Activated naive CD4-positive, alpha-beta T cell treated with anti-CD3 and anti-CD28 coated beads, Interleukin-2, amount 10 ng/mL, durations not matched to agents 7 days and 5 days (primary cell): Measurements from ENCODE around the gene GMEB1.
"Not testable (repeated sequence)": the region's sequence is repeated elsewhere in the genome, so short reads cannot be mapped to it uniquely, and the experiment has no call there.

Experiments used
- CTCF ChIA-PET: fragments of 350-600 bp; sonication (Branson Sonifier 250); formaldehyde crosslinking; loops from one replicate; lab custom pipeline; 2021; ENCODE audit warnings: antibody characterized with exemption; lab: Charles Lee
- DNase-seq: peaks from one replicate; pipeline ENCODE4 v3.0.0-alpha.2; 2020
- H3K27ac Mint-ChIP-seq: one replicate; pipeline ENCODE4 v1.8.0; 2021; ENCODE audit warnings: mild to moderate bottlenecking, moderate library complexity, mixed read lengths
- H3K27me3 Mint-ChIP-seq: one replicate; pipeline ENCODE4 v1.8.0; 2021; ENCODE audit warnings: mild to moderate bottlenecking, mixed read lengths
- H3K36me3 Mint-ChIP-seq: one replicate; pipeline ENCODE4 v1.8.0; 2021; ENCODE audit warnings: mixed read lengths
- H3K4me1 Mint-ChIP-seq: one replicate; pipeline ENCODE4 v1.8.0; 2021; ENCODE audit warnings: mixed read lengths
- H3K4me3 Mint-ChIP-seq: one replicate; pipeline ENCODE4 v1.8.0; 2021; ENCODE audit warnings: mild to moderate bottlenecking, moderate library complexity, mixed read lengths
- H3K9me3 Mint-ChIP-seq: one replicate; pipeline ENCODE4 v1.8.0; 2021; ENCODE audit warnings: mixed read lengths

The GMEB1 gene

DNA sequence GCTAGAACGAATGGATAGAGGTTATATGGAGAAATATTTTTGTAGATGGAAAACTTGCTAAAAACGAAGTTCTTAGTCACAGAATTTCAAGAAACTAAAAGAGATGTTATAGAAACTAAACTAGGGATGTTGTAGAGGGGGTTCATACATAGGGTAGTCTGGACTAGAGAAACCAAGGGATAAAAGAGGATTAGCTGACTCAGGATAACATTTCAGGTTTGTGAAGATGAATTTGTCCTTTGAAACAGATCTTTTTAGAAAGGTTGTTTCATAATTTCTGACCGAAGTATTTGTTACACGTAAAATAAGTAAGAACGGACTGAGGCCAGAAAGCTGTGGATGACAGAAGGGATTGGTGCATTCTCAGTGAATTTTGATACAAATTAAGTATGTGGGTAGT lies 81.7 kb downstream of the GMEB1 start:
- no peak for DNase-seq
- H3K4me1 Mint-ChIP-seq = peaks cover 53% of the 10 kb centered on the region
- CTCF ChIA-PET = no interaction called here
- H3K4me3 Mint-ChIP-seq = no peak overlapping the region
- peaks cover 32% of the 10 kb centered on the region for H3K36me3 Mint-ChIP-seq
- no peaks in the 10 kb centered on the region for H3K27me3 Mint-ChIP-seq
- no peaks in the 10 kb centered on the region for H3K9me3 Mint-ChIP-seq
- peak overlapping the region; percentile 12 for H3K27ac Mint-ChIP-seq

DNA sequence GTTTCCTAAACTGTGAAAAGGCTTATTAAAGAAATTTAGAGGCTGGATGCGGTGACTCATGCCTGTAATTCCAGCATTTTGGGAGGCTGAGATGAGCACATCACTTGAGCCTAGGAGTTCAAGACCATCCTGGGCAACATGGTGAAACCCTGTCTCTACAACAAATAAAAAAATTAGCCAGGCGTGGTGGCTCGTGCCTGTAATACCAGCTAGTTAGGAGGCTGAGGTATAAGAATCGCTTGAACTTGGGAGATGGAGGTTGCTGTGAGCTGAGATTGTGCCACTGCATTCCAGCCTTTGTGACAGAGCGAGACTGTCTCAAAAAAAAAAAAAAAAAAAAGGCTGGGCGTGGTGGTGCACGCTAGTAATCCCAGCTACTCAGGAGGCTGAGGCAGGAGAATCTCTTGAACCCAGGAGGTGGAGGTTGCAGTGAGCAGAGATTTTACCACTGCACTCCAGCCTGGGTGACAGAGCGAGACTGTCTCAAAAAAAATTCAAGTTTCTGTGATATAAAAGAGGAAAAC lies 82.2 kb downstream of the GMEB1 start:
- H3K9me3 Mint-ChIP-seq, CTCF ChIA-PET, DNase-seq, H3K27ac Mint-ChIP-seq, H3K27me3 Mint-ChIP-seq, H3K4me3 Mint-ChIP-seq: not testable (repeated sequence)
- peaks cover 32% of the 10 kb centered on the region for H3K36me3 Mint-ChIP-seq
- peaks cover 50% of the 10 kb centered on the region for H3K4me1 Mint-ChIP-seq

DNA sequence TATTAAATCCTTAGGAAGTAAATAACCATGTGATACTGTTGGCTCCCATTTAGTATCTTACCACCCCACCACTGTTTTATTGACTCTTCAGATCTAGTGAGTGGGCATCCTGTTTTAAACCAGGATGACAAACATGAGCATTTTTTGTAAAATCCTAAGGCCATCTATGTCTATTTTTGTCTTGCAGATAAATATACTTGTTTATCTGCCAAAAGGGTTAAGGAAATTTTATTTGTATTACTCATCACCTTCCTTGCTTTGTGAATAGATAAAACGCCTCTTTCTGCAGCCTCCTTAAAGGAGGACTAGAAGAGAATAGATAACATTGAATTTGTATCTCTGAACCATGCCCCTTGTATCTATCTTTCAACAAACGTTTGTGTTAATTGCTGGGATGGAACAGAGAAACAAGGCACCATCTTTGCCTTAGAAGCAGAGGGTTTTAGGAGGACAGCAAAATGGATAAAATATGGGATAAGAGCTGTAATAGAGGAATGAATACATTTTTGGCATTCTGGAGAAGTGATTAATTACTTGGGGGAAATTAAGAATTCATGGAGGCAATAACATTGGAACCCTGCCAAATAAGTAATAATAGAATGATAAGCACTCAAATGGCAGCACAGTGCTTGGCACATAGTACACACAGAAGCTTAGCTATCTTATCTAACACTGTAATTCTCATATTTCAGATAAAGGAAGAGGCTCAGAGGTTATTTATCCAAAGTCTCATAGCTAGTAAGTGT lies 82.9 kb downstream of the GMEB1 start:
- H3K9me3 Mint-ChIP-seq = no peaks in the 10 kb centered on the region
- CTCF ChIA-PET = interaction anchor here (0.6 kb wide), 1 partner anchor 53 kb away, joined by 3 read pairs; no protein-coding TSS in a partner anchor
- H3K36me3 Mint-ChIP-seq = peaks cover 29% of the 10 kb centered on the region
- no peak for DNase-seq
- H3K4me1 Mint-ChIP-seq = peaks cover 44% of the 10 kb centered on the region
- no peak overlapping the region for H3K4me3 Mint-ChIP-seq
- H3K27me3 Mint-ChIP-seq = no peaks in the 10 kb centered on the region
- no peak overlapping the region for H3K27ac Mint-ChIP-seq

DNA sequence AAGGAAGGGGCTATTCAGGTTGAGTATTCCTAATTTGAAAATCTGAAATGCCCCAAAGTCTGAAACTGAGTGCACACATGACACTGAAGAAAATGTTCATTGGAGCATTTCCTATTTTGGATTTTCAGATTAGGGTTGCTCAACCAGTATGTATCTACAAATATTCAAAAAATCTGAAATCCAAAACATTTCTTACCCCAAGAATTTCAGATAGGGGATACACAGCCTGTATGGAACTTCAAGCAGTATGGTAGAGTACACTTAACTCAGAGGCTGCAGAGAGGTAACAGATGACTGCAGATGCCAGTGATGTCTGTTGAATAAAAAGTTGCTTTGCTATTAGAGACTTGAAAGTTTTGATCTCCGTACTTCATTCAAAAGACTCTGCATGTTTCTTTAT lies 87.1 kb downstream of the GMEB1 start:
- Mint-ChIP-seq H3K27ac (no peak overlapping the region), H3K9me3 (no peaks in the 10 kb centered on the region), H3K36me3 (peaks cover 23% of the 10 kb centered on the region), H3K4me3 (no peak overlapping the region), H3K4me1 (peaks cover 24% of the 10 kb centered on the region), H3K27me3 (no peaks in the 10 kb centered on the region)
- CTCF ChIA-PET = interaction anchor here (1.1 kb wide), 1 partner anchor 121 kb away, joined by 5 read pairs; no protein-coding TSS in a partner anchor
- no peak for DNase-seq

DNA sequence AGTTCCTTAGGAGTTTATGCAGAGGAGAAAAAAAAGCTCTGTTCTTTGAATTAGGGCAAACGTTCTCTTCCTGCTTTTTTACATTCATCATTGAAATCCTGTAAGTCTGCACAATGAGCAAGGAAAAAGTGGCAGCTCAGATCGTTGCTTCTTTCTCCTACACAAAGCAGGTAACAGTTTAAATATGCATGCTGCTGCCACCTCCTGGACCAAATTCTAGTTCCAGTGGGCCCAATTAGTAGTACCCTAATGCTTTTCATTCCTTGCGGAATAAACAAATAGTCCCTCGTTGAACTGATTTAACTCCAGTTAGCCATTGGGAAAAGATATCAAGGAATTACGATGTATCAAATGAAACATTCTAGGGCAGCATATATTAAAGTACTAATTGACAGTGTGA lies 88.3 kb downstream of the GMEB1 start:
- DNase-seq = no peak
- Mint-ChIP-seq H3K27ac (no peak overlapping the region), H3K9me3 (no peaks in the 10 kb centered on the region), H3K36me3 (peaks cover 18% of the 10 kb centered on the region), H3K4me3 (no peak overlapping the region), H3K4me1 (peaks cover 17% of the 10 kb centered on the region), H3K27me3 (no peaks in the 10 kb centered on the region)
- CTCF ChIA-PET = interaction anchor here (0.5 to 0.9 kb wide), 2 partner anchors 11 to 36 kb away, joined by 3 read pairs; no protein-coding TSS in a partner anchor

DNA sequence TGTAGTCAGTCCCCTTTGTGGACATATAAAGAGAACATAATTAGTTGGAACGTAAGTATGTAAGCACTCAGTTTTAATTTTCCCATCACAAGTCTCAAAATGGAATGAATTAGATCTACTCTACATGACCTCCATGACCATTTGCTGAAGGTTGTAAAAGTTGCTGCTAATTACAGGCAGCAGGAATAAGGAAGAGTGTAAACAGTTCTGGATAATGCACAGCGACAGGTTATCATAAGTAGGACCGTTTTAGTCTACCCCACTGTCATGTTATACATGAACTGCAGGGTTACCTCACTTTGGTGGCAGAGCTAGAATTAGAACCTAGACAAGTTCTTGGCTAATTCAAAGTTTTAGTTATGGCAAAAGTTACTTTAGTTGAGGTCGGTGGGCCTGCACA lies 89.8 kb downstream of the GMEB1 start:
- Mint-ChIP-seq H3K36me3 (peaks cover 17% of the 10 kb centered on the region), H3K9me3 (no peaks in the 10 kb centered on the region), H3K27me3 (no peaks in the 10 kb centered on the region), H3K4me1 (peaks cover 14% of the 10 kb centered on the region), H3K4me3 (no peak overlapping the region), H3K27ac (no peak overlapping the region)
- CTCF ChIA-PET = interaction anchor here (1.0 kb wide), 1 partner anchor 11 kb away, joined by 3 read pairs; no protein-coding TSS in a partner anchor
- no peak for DNase-seq

DNA sequence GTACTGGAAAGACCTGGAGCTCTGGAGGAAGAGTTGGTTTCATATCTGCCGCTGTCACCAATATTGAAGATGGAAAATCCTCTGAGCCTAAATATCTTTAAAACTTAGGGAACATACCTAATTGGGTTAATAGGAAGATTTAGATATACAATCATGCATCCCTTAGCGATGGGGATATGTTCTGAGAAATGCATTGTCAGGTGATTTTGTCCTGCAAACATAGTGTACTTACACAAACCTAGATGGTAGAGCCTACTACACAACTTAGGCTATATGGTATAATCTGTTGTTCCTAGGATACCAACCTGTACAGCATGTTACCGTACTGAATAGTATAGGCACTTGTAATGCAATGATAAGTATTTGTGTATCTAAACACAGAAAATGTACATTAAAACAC lies 90.7 kb downstream of the GMEB1 start:
- H3K9me3 Mint-ChIP-seq = no peaks in the 10 kb centered on the region
- no peak for DNase-seq
- H3K27ac Mint-ChIP-seq = no peak overlapping the region
- CTCF ChIA-PET = interaction anchor here (1.0 kb wide), 1 partner anchor 11 kb away, joined by 3 read pairs; no protein-coding TSS in a partner anchor
- H3K36me3 Mint-ChIP-seq = peaks cover 16% of the 10 kb centered on the region
- peaks cover 8% of the 10 kb centered on the region for H3K4me1 Mint-ChIP-seq
- no peaks in the 10 kb centered on the region for H3K27me3 Mint-ChIP-seq
- no peak overlapping the region for H3K4me3 Mint-ChIP-seq

DNA sequence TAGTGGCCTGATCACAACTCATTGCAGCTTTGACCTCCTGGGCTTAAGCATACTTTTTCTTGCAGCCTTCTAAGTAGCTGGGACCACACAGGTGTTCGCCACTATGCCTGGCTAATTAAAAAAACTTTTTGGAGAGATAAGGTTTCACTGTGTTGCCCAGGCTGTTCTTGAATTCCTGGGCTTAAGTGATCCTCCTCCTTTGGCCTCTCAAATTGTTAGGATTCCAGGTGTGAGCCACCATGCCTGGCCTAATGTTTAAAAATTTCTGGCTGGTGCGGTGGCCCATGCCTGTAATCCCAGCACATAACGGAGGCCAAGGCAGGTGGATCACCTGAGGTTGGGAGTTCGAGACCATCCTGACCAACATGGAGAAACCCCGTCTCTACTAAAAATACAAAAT lies 92.6 kb downstream of the GMEB1 start:
- Mint-ChIP-seq H3K4me3 (no peak overlapping the region), H3K36me3 (peaks cover 26% of the 10 kb centered on the region), H3K9me3 (no peaks in the 10 kb centered on the region), H3K27ac (no peak overlapping the region), H3K27me3 (no peaks in the 10 kb centered on the region), H3K4me1 (peaks cover 16% of the 10 kb centered on the region)
- no peak for DNase-seq
- CTCF ChIA-PET = no interaction called here

DNA sequence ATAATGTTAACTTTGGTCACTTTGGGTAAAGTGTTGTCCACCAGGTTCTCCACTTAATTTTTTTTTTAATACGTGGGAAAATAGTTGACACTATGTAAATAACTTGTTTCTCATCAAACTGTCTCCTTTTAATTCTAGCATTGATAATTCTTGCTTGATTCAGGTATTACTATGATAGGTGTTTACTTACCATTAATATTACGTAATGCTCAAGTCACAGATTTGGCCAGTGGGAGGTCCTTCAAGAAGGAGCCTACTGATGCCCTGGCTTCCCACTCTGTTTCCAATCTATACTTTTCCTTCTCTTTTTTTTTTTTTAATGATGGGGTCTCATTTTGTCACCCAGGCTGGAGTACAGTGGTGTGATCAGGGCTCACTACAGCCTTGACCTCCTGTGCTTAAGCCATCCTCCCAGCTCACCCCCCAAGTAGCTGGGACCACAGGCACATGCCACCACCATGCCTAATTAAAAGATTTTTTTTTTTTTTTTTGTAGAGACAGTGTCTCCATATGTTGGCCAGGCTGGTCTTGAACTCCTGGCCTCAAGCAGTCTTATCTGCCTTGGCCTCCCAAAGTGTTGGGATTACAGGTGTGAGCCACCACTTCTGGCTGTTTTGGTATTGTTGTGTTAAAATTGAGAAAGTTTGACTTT lies 98.1 kb downstream of the GMEB1 start:
- Mint-ChIP-seq H3K9me3 (no peaks in the 10 kb centered on the region), H3K4me3 (no peak overlapping the region), H3K27ac (no peak overlapping the region), H3K27me3 (no peaks in the 10 kb centered on the region), H3K36me3 (peaks cover 28% of the 10 kb centered on the region), H3K4me1 (peaks cover 8% of the 10 kb centered on the region)
- CTCF ChIA-PET = interaction anchor here (1.2 kb wide), 1 partner anchor 111 kb away, joined by 3 read pairs; no protein-coding TSS in a partner anchor
- no peak for DNase-seq
